GM23338 (cell line): ENCODE measurements around the gene TMEM59. TPM values are rescaled to one million over a fixed set of nuclear protein-coding genes. Genes with fewer than 3 reads are reported as not detected.

Experiments used
- ATAC-seq: fragments of 200-7000 bp; cut with Tn5 transposase; 3 replicates; pipeline ENCODE4 v1.9.1; 2020
- DNase-seq: peaks from one replicate; pipeline ENCODE4 v3.0.0-alpha.2; 2015; ENCODE audit warnings: low spot score
- H2AFZ ChIP-seq: fragments of 200-600 bp; sonication (generic); 2 replicates; pipeline ENCODE4 v1.8.0; 2016; ENCODE audit warnings: antibody characterized with exemption, mild to moderate bottlenecking, moderate library complexity
- H3F3A ChIP-seq: fragments of 200-600 bp; sonication (generic); replicated peaks from 2 replicates; pipeline ENCODE4 v1.8.0; 2017; ENCODE audit warnings: antibody characterized with exemption, mixed run types, low read depth
- H3K27ac ChIP-seq: fragments of 200-600 bp; sonication (generic); 2 replicates; pipeline ENCODE4 v1.6.1; 2016; ENCODE audit warnings: low read depth
- H3K27me3 ChIP-seq: fragments of 200-600 bp; sonication (generic); 2 replicates; pipeline ENCODE4 v1.8.0; 2016; ENCODE audit warnings: mild to moderate bottlenecking, mixed run types, moderate library complexity; ENCODE audit not compliant: insufficient read depth
- H3K36me3 ChIP-seq: fragments of 200-600 bp; sonication (generic); 2 replicates; pipeline ENCODE4 v1.8.0; 2016; ENCODE audit warnings: mild to moderate bottlenecking; ENCODE audit not compliant: insufficient read depth
- H3K4me1 ChIP-seq: fragments of 200-600 bp; sonication (generic); 2 replicates; pipeline ENCODE4 v1.8.0; 2016; ENCODE audit warnings: mild to moderate bottlenecking, moderate library complexity; ENCODE audit not compliant: insufficient read depth
- H3K4me2 ChIP-seq: fragments of 200-600 bp; sonication (generic); 2 replicates; pipeline ENCODE4 v1.7.1; 2017; ENCODE audit warnings: mixed run types
- H3K4me3 ChIP-seq: fragments of 200-600 bp; sonication (generic); 2 replicates; pipeline ENCODE4 v1.6.1; 2016; ENCODE audit warnings: mixed run types
- H3K79me2 ChIP-seq: fragments of 200-600 bp; sonication (generic); replicated peaks from 2 replicates; pipeline ENCODE4 v1.8.0; 2017; ENCODE audit warnings: mild to moderate bottlenecking; ENCODE audit not compliant: insufficient read depth
- H3K9me2 ChIP-seq: fragments of 200-600 bp; sonication (generic); 2 replicates; pipeline ENCODE4 v1.8.0; 2017; ENCODE audit not compliant: insufficient read depth
- H4K20me1 ChIP-seq: fragments of 200-600 bp; sonication (generic); replicated peaks from 2 replicates; pipeline ENCODE4 v1.8.0; 2017; ENCODE audit warnings: mild to moderate bottlenecking; ENCODE audit not compliant: insufficient read depth
- H3K27ac Mint-ChIP-seq: 2 replicates; pipeline ENCODE4 v1.8.0; 2020; ENCODE audit warnings: inconsistent platforms, mild to moderate bottlenecking, moderate library complexity, mixed read lengths
- H3K27me3 Mint-ChIP-seq: 3 replicates; pipeline ENCODE4 v1.8.0; 2022; ENCODE audit warnings: low read depth, mild to moderate bottlenecking, moderate library complexity, mixed read lengths, inconsistent platforms; ENCODE audit not compliant: insufficient read depth, poor library complexity
- H3K36me3 Mint-ChIP-seq: 3 replicates; pipeline ENCODE4 v1.8.0; 2021; ENCODE audit warnings: low read depth, mild to moderate bottlenecking, inconsistent platforms, moderate library complexity, mixed read lengths
- H3K4me1 Mint-ChIP-seq: 3 replicates; pipeline ENCODE4 v1.8.0; 2020; ENCODE audit warnings: mild to moderate bottlenecking, inconsistent platforms, mixed read lengths
- H3K4me3 Mint-ChIP-seq: 3 replicates; pipeline ENCODE4 v1.8.0; 2021; ENCODE audit warnings: moderate library complexity, mild to moderate bottlenecking, inconsistent platforms, mixed read lengths
- H3K9me3 Mint-ChIP-seq: 3 replicates; pipeline ENCODE4 v1.8.0; 2020; ENCODE audit warnings: moderate library complexity, mild to moderate bottlenecking, inconsistent platforms, mixed read lengths
- CREB1 ChIP-seq: fragments of 250-450 bp; sonication (Bioruptor Pico); IDR thresholded peaks from 2 replicates; pipeline ENCODE4 v1.5.0; 2020; ENCODE audit warnings: low read depth, mild to moderate bottlenecking, moderate library complexity
- ETS1 ChIP-seq: IDR thresholded peaks from 2 replicates; pipeline ENCODE4 v1.6.1; 2016; ENCODE audit warnings: antibody characterized with exemption
- EZH2phosphoT487 ChIP-seq: fragments of 200-600 bp; sonication (generic); IDR thresholded peaks from one replicate; pipeline ENCODE4 v1.8.1; 2018; ENCODE audit warnings: antibody characterized with exemption; ENCODE audit not compliant: unreplicated experiment
- JUNB ChIP-seq: IDR thresholded peaks from one replicate; pipeline ENCODE4 v1.6.1; 2016; ENCODE audit warnings: antibody characterized with exemption; ENCODE audit not compliant: unreplicated experiment
- NANOG ChIP-seq: IDR thresholded peaks from 2 replicates; pipeline ENCODE4 v1.6.1; 2016; ENCODE audit warnings: antibody characterized with exemption, borderline replicate concordance
- REST ChIP-seq: IDR thresholded peaks from one replicate; pipeline ENCODE4 v1.6.1; 2018; ENCODE audit warnings: antibody characterized with exemption; ENCODE audit not compliant: unreplicated experiment
- ZNF114 ChIP-seq: fragments of 250-450 bp; sonication (Bioruptor Pico); IDR thresholded peaks from 2 replicates; pipeline ENCODE4 v1.5.0; 2020; ENCODE audit warnings: mild to moderate bottlenecking, moderate library complexity
- ZNF331 ChIP-seq: fragments of 250-450 bp; sonication (Bioruptor Pico); IDR thresholded peaks from 2 replicates; pipeline ENCODE4 v1.5.0; 2020; ENCODE audit warnings: low read depth, mild to moderate bottlenecking, moderate library complexity
- ZNF462 ChIP-seq: fragments of 250-450 bp; sonication (Bioruptor Pico); IDR thresholded peaks from 2 replicates; pipeline ENCODE4 v1.5.0; 2020; ENCODE audit warnings: mild to moderate bottlenecking, moderate library complexity
- polyA plus RNA-seq: library from polyadenylated mRNA; unstranded; fragments of >200 nt; fragmentation: Nextera tagmentation; extraction: Ambion mirVana; gene quantifications from 2 replicates; pipeline ENCODE4 v1.2.1, GENCODE V29; 2016
- total RNA-seq: library from RNA; depleted of rRNA; stranded (reverse); fragments of >200 nt; shearing (Covaris generic); gene quantifications from 2 replicates; pipeline ENCODE4 v1.2.3, GENCODE V29; 2014

Gene TMEM59
- total and polyA plus RNA-seq, 2 experiments from 2014 or later: 81.9 to 132 TPM

- no peaks in the 10 kb centered on the region for H3F3A ChIP-seq
- H3K27ac Mint-ChIP-seq: no peak overlapping the region
- DNase-seq (no peak), ATAC-seq (peak; percentile 31; the same call in 2 of the 3 replicates)
- H3K27ac ChIP-seq: no peak overlapping the region
- no peak overlapping the region for H3K4me3 ChIP-seq
- H3K79me2 ChIP-seq: no peaks in the 10 kb centered on the region
- H3K4me1 ChIP-seq: no peaks in the 10 kb centered on the region
- H3K9me2 ChIP-seq: no peaks in the 10 kb centered on the region
- TF ChIP-seq CREB1 (CRISPR knock-in tag): no peak
- H3K36me3 Mint-ChIP-seq: peaks cover 10% of the 10 kb centered on the region; the same call in 2 of the 3 replicates
- H3K4me2 ChIP-seq: no peak overlapping the region
- H3K4me1 Mint-ChIP-seq: no peaks in the 10 kb centered on the region
- H2AFZ ChIP-seq: no peak overlapping the region
- H3K27me3 ChIP-seq: no peaks in the 10 kb centered on the region
- H4K20me1 ChIP-seq: no peaks in the 10 kb centered on the region; the same call in 1 of the 2 replicates
- H3K27me3 Mint-ChIP-seq: no peaks in the 10 kb centered on the region
- H3K4me3 Mint-ChIP-seq: no peak overlapping the region
- H3K9me3 Mint-ChIP-seq: peaks cover 3% of the 10 kb centered on the region; the same call in 1 of the 3 replicates
- H3K36me3 ChIP-seq: peaks cover 7% of the 10 kb centered on the region; the same call in 1 of the 2 replicates
Measured at GRCh38 chr1:54069791-54070170, 16.8 kb upstream of the TMEM59 start.

GRCh38 chr1:54064299-54064698, 11.3 kb upstream of the TMEM59 start:
- Histone ChIP-seq H3K4me1 (no peaks in the 10 kb centered on the region), H3F3A (no peaks in the 10 kb centered on the region), H2AFZ (no peak overlapping the region), H4K20me1 (no peaks in the 10 kb centered on the region; the same call in 1 of the 2 replicates), H3K27me3 (no peaks in the 10 kb centered on the region), H3K79me2 (no peaks in the 10 kb centered on the region), H3K27ac (no peak overlapping the region), H3K36me3 (no peaks in the 10 kb centered on the region), H3K9me2 (no peaks in the 10 kb centered on the region), H3K4me2 (no peak overlapping the region), H3K4me3 (no peak overlapping the region)
- Mint-ChIP-seq H3K4me1 (no peaks in the 10 kb centered on the region), H3K27me3 (no peaks in the 10 kb centered on the region), H3K9me3 (no peaks in the 10 kb centered on the region), H3K27ac (no peak overlapping the region), H3K36me3 (no peaks in the 10 kb centered on the region), H3K4me3 (no peak overlapping the region)
- ATAC-seq (no peak), DNase-seq (no peak)
- no peak for TF ChIP-seq CREB1 (CRISPR knock-in tag)
- TF ChIP-seq EZH2phosphoT487: no peak
- TF ChIP-seq ZNF462: no peak
- no peak for TF ChIP-seq NANOG
- no peak for TF ChIP-seq ETS1
- TF ChIP-seq REST: no peak
- TF ChIP-seq ZNF114 (CRISPR knock-in tag): no peak
- TF ChIP-seq JUNB: no peak
- no peak for TF ChIP-seq ZNF331
